IMR-90 (cell line): Measurements from ENCODE around the gene SNCA. TPM values are rescaled to one million over a fixed set of nuclear protein-coding genes. Genes with fewer than 3 reads are reported as not detected.

ENCODE experiments used
- ATAC-seq: fragments of 200-7000 bp; cut with Tn5 transposase; 2 replicates; pipeline ENCODE4 v1.9.1; 2020; ENCODE audit warnings: low read depth, mild to moderate bottlenecking, moderate library complexity
- BruUV-seq: library from RNA; stranded (reverse); fragments of 400-500 nt; replicated peaks from 2 replicates; lab custom pipeline; 2021; lab: Mats Ljungman, UMichigan
- CTCF ChIA-PET: fragments of 300-600 bp; formaldehyde crosslinking; extraction: SDS; loops from one replicate; lab custom pipeline; 2021; ENCODE audit warnings: antibody characterized with exemption; lab: Yijun Ruan, JAX
- POLR2A ChIA-PET: fragments of 300-600 bp; sonication (Branson Sonifier 250); formaldehyde crosslinking; loops from one replicate; lab custom pipeline; 2022; ENCODE audit warnings: antibody characterized with exemption; ENCODE audit not compliant: unreplicated experiment; lab: Charles Lee
- DNase-seq: peaks from one replicate; pipeline ENCODE4 v3.0.0; 2013
- H2AFZ ChIP-seq: replicated peaks from 2 replicates; pipeline ENCODE3; 2013; ENCODE audit warnings: low read length, mild to moderate bottlenecking; ENCODE audit not compliant: poor library complexity
- H2AK5ac ChIP-seq: 2 replicates; pipeline ENCODE4 v1.6.1; 2013; ENCODE audit warnings: low read depth, low read length, inconsistent platforms
- H2AK9ac ChIP-seq: replicated peaks from 2 replicates; pipeline ENCODE3; 2013; ENCODE audit warnings: mild to moderate bottlenecking, low read depth, low read length, moderate library complexity; ENCODE audit not compliant: poor library complexity
- H2BK120ac ChIP-seq: 2 replicates; pipeline ENCODE4 v1.6.1; 2013; ENCODE audit warnings: low read depth, low read length, inconsistent platforms
- H2BK15ac ChIP-seq: 3 replicates; pipeline ENCODE4 v1.6.1; 2013; ENCODE audit warnings: low read depth, low read length, inconsistent platforms
- H2BK20ac ChIP-seq: 2 replicates; pipeline ENCODE4 v1.6.1; 2013; ENCODE audit warnings: low read depth, mild to moderate bottlenecking, inconsistent platforms, low read length, moderate library complexity
- H2BK5ac ChIP-seq: 2 replicates; pipeline ENCODE4 v1.6.1; 2013; ENCODE audit warnings: mild to moderate bottlenecking, low read depth, low read length, inconsistent platforms; ENCODE audit not compliant: poor library complexity, severe bottlenecking
- H3K14ac ChIP-seq: replicated peaks from 2 replicates; pipeline ENCODE4 v1.6.1; 2013; ENCODE audit warnings: low read depth, low read length, inconsistent platforms
- H3K18ac ChIP-seq: 2 replicates; pipeline ENCODE4 v1.6.1; 2013; ENCODE audit warnings: low read depth, low read length, control low read depth
- H3K23ac ChIP-seq: 2 replicates; pipeline ENCODE4 v1.6.1; 2013; ENCODE audit warnings: low read depth, low read length, inconsistent platforms
- H3K27ac ChIP-seq: 2 replicates; pipeline ENCODE4 v1.5.1; 2013; ENCODE audit warnings: mild to moderate bottlenecking, control low read depth, low read length; ENCODE audit not compliant: insufficient read depth
- H3K27me3 ChIP-seq: 2 replicates; pipeline ENCODE4 v1.6.1; 2013; ENCODE audit warnings: low read length; ENCODE audit not compliant: control insufficient read depth, insufficient read depth
- H3K36me3 ChIP-seq: 2 replicates; pipeline ENCODE4 v1.6.1; 2013; ENCODE audit warnings: low read length, mixed read lengths; ENCODE audit not compliant: control insufficient read depth, insufficient read depth
- H3K4ac ChIP-seq: 2 replicates; pipeline ENCODE4 v1.6.1; 2013; ENCODE audit warnings: low read depth, low read length, inconsistent platforms
- H3K4me1 ChIP-seq: 2 replicates; pipeline ENCODE4 v1.6.1; 2013; ENCODE audit warnings: low read length, mixed read lengths; ENCODE audit not compliant: control insufficient read depth, insufficient read depth
- H3K4me2 ChIP-seq: 2 replicates; pipeline ENCODE4 v1.6.1; 2013; ENCODE audit warnings: low read depth, mild to moderate bottlenecking, control low read depth, low read length, moderate library complexity
- H3K4me3 ChIP-seq: 2 replicates; pipeline ENCODE4 v1.5.1; 2013; ENCODE audit warnings: low read depth, mild to moderate bottlenecking, control low read depth, low read length, moderate library complexity; ENCODE audit not compliant: insufficient read depth
- H3K56ac ChIP-seq: 2 replicates; pipeline ENCODE4 v1.6.1; 2013; ENCODE audit warnings: low read length, inconsistent platforms; ENCODE audit not compliant: insufficient read depth; ENCODE audit errors: extremely low read depth
- H3K79me1 ChIP-seq, 2 experiments: 2 replicates each; pipeline ENCODE4 v1.6.1; 2013; ENCODE audit warnings: low read length in 2 of 2, inconsistent platforms in 1 of 2, low read depth in 1 of 2
- H3K9ac ChIP-seq: 2 replicates; pipeline ENCODE4 v1.6.1; 2013; ENCODE audit warnings: low read depth, low read length, control low read depth
- H3K9me1 ChIP-seq: 2 replicates; pipeline ENCODE4 v1.6.1; 2013; ENCODE audit warnings: low read length, inconsistent platforms; ENCODE audit not compliant: insufficient read depth
- H3K9me3 ChIP-seq: 2 replicates; pipeline ENCODE4 v1.6.1; 2013; ENCODE audit warnings: low read length; ENCODE audit not compliant: control insufficient read depth, insufficient read depth
- H4K20me1 ChIP-seq: 2 replicates; pipeline ENCODE4 v1.6.1; 2013; ENCODE audit warnings: low read length, inconsistent platforms; ENCODE audit not compliant: insufficient read depth
- H4K5ac ChIP-seq: 2 replicates; pipeline ENCODE4 v1.6.1; 2013; ENCODE audit warnings: mild to moderate bottlenecking, low read depth, low read length, control low read depth
- H4K8ac ChIP-seq, 2 experiments: 2 replicates each; pipeline ENCODE4 v1.6.1; 2013; ENCODE audit warnings: low read depth in 2 of 2, low read length in 2 of 2, control low read depth in 1 of 2, inconsistent platforms in 1 of 2
- H4K91ac ChIP-seq: 2 replicates; pipeline ENCODE4 v1.6.1; 2013; ENCODE audit warnings: low read depth, low read length, inconsistent platforms; ENCODE audit not compliant: insufficient read depth
- BHLHE40 ChIP-seq: fragments of 150-350 bp; IDR thresholded peaks from 2 replicates; pipeline ENCODE4 v1.6.1; 2016; ENCODE audit warnings: mild to moderate bottlenecking, low read depth, low read length
- CEBPB ChIP-seq: IDR thresholded peaks from 2 replicates; pipeline ENCODE4 v1.6.1; 2012; ENCODE audit warnings: low read depth, low read length, improper control_type of control experiment
- CHD1 ChIP-seq: IDR thresholded peaks from 2 replicates; pipeline ENCODE4 v1.6.1; 2012; ENCODE audit warnings: low read depth, low read length, improper control_type of control experiment
- CTCF ChIP-seq: conservative IDR thresholded peaks from 2 replicates; pipeline ENCODE4 v1.5.1; 2012; ENCODE audit warnings: mild to moderate bottlenecking, low read depth, low read length, improper control_type of control experiment
- FOS ChIP-seq: fragments of 150-350 bp; IDR thresholded peaks from 2 replicates; pipeline ENCODE4 v1.6.1; 2016; ENCODE audit warnings: low read depth, low read length
- MAFK ChIP-seq: IDR thresholded peaks from 2 replicates; pipeline ENCODE4 v1.6.1; 2012; ENCODE audit warnings: low read depth, low read length, improper control_type of control experiment
- MAZ ChIP-seq: IDR thresholded peaks from 2 replicates; pipeline ENCODE4 v1.6.1; 2012; ENCODE audit warnings: low read depth, mild to moderate bottlenecking, low read length, improper control_type of control experiment, moderate library complexity, borderline replicate concordance
- MXI1 ChIP-seq: IDR thresholded peaks from 2 replicates; pipeline ENCODE4 v1.6.1; 2012; ENCODE audit warnings: low read depth, mild to moderate bottlenecking, low read length, moderate library complexity, borderline replicate concordance
- NFE2L2 ChIP-seq: fragments of 150-350 bp; IDR thresholded peaks from 2 replicates; pipeline ENCODE4 v1.6.1; 2016; ENCODE audit warnings: low read depth, mild to moderate bottlenecking, low read length
- POLR2A ChIP-seq: IDR thresholded peaks from 2 replicates; pipeline ENCODE4 v1.6.1; 2012; ENCODE audit warnings: mild to moderate bottlenecking, low read depth, low read length
- RAD21 ChIP-seq: IDR thresholded peaks from 2 replicates; pipeline ENCODE4 v1.6.1; 2012; ENCODE audit warnings: low read length, improper control_type of control experiment
- RCOR1 ChIP-seq: IDR thresholded peaks from 2 replicates; pipeline ENCODE4 v1.6.1; 2012; ENCODE audit warnings: mild to moderate bottlenecking, low read length, improper control_type of control experiment; ENCODE audit not compliant: insufficient replicate concordance
- RFX5 ChIP-seq: IDR thresholded peaks from 2 replicates; pipeline ENCODE4 v1.8.0; 2012; ENCODE audit warnings: low read depth, mild to moderate bottlenecking, low read length, moderate library complexity
- SMC3 ChIP-seq: fragments of 150-350 bp; IDR thresholded peaks from 2 replicates; pipeline ENCODE4 v1.6.1; 2016; ENCODE audit warnings: low read depth, mild to moderate bottlenecking, antibody characterized with exemption, low read length, moderate library complexity
- WGBS, 2 experiments: methylation state at CpG; one replicate each; pipeline versions ENCODE4 v1.1.5 to v1.1.7; 2013; ENCODE audit warnings: missing lambda C conversion rate in 2 of 2; ENCODE audit not compliant: insufficient read length in 1 of 2; ENCODE audit errors: extremely low coverage in 2 of 2; 5-methylcytosine and 5-hydroxymethylcytosine counted together
- dilution Hi-C: fragments of 300-500 bp; cut with HindIII; formaldehyde crosslinking; loops from one replicate; pipeline ENCODE4 v1.14.3; 2018; ENCODE audit warnings: low sequenced_read_pairs; ENCODE audit not compliant: unreplicated experiment
- in situ Hi-C: fragments of 300-500 bp; cut with MboI; formaldehyde crosslinking; loops from 3 replicates; pipeline ENCODE4 v1.14.3; 2019; ENCODE audit warnings: low sequenced_read_pairs, inconsistent platforms, mixed read lengths
- intact Hi-C: fragments of 100-400 bp; cut with micrococcal nuclease; formaldehyde crosslinking; loops from 2 replicates; pipeline ENCODE4 v1.10.0; 2022
- polyA plus RNA-seq, 3 experiments: library from polyadenylated mRNA; depleted of rRNA; stranded (reverse); fragments of >200 nt; gene quantifications; 2 replicates each; pipeline ENCODE4 v1.2.3, GENCODE V29; 2012; ENCODE audit warnings: low replicate concordance in 1 of 3
- total RNA-seq: library from RNA; depleted of rRNA; stranded (reverse); fragments of >200 nt; gene quantifications from 2 replicates; pipeline ENCODE4 v1.2.3, GENCODE V29; 2012
- TF ChIP-seq, protein P1 (sequence below): fragments of 150-350 bp; IDR thresholded peaks from 2 replicates; pipeline ENCODE4 v1.6.1; 2017; ENCODE audit warnings: mild to moderate bottlenecking, antibody characterized with exemption, low read length, low read depth
- TF ChIP-seq, protein P2 (sequence below): fragments of 150-350 bp; IDR thresholded peaks from 2 replicates; pipeline ENCODE4 v1.6.1; 2016; ENCODE audit warnings: low read depth, mild to moderate bottlenecking, low read length, moderate library complexity, borderline replicate concordance

Gene SNCA
- total and polyA plus RNA-seq, 2 of the 4 experiments (the other 2 are of a cell fraction): 0.36 to 0.46 TPM

DNA sequence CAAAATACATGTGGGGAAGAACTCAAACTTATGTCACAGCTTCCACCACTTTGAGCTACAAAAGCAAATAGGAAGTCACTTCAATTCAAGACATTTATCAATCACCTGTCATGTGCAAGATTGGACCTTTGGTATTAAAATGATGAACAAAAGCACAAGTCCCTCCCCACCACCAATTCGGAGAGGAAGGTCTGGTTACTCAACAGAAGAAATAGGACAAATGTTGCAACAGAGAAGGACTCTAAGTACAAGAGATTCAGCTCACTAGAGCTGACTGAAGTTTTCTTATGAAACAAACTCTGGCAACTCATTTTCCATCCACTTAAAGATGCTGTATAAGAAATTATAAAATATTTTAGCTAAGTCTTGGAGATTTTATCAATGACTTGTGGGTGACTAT, 41.6 kb upstream of the SNCA start:
- H3K36me3 ChIP-seq: no peaks in the 10 kb centered on the region
- no peak overlapping the region for H2AK5ac ChIP-seq
- no peak overlapping the region for H4K5ac ChIP-seq
- no peak overlapping the region for H3K4ac ChIP-seq
- H2BK5ac ChIP-seq: no peak overlapping the region
- no peak overlapping the region for H4K8ac ChIP-seq
- no peaks in the 10 kb centered on the region for H4K20me1 ChIP-seq
- WGBS, 2 experiments: no CpG with 5 or more reads among the region's 1 CpG
- no peak overlapping the region for H3K9ac ChIP-seq
- H3K9me3 ChIP-seq: no peaks in the 10 kb centered on the region
- H3K14ac ChIP-seq: no peak overlapping the region
- ATAC-seq (no peak), DNase-seq (no peak)
- no peak overlapping the region for H2AK9ac ChIP-seq
- intact Hi-C loops: no loop called here
- TF ChIP-seq, protein P1, sequence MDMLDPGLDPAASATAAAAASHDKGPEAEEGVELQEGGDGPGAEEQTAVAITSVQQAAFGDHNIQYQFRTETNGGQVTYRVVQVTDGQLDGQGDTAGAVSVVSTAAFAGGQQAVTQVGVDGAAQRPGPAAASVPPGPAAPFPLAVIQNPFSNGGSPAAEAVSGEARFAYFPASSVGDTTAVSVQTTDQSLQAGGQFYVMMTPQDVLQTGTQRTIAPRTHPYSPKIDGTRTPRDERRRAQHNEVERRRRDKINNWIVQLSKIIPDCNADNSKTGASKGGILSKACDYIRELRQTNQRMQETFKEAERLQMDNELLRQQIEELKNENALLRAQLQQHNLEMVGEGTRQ: no peak
- TF ChIP-seq MXI1 (no peak), SMC3 (no peak), MAZ (no peak), RAD21 (no peak), RFX5 (no peak), MAFK (no peak), POLR2A (no peak), CTCF (no peak), BHLHE40 (no peak), RCOR1 (no peak), CHD1 (no peak), FOS (no peak), NFE2L2 (no peak), CEBPB (no peak)
- TF ChIP-seq, protein P2, sequence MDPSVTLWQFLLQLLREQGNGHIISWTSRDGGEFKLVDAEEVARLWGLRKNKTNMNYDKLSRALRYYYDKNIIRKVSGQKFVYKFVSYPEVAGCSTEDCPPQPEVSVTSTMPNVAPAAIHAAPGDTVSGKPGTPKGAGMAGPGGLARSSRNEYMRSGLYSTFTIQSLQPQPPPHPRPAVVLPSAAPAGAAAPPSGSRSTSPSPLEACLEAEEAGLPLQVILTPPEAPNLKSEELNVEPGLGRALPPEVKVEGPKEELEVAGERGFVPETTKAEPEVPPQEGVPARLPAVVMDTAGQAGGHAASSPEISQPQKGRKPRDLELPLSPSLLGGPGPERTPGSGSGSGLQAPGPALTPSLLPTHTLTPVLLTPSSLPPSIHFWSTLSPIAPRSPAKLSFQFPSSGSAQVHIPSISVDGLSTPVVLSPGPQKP: no peak
- H3K56ac ChIP-seq: no peak overlapping the region
- dilution Hi-C loops: no loop called here
- in situ Hi-C loops: loop anchor here (10.0 kb wide), 1 partner anchor 214 kb away; no protein-coding TSS in a partner anchor
- H2BK120ac ChIP-seq: no peak overlapping the region
- H3K27ac ChIP-seq: no peak overlapping the region
- H4K91ac ChIP-seq: no peak overlapping the region
- H2AFZ ChIP-seq: no peak overlapping the region
- H3K79me1 ChIP-seq: no peaks in the 10 kb centered on the region
- H3K9me1 ChIP-seq: no peaks in the 10 kb centered on the region
- no peak overlapping the region for H3K4me3 ChIP-seq
- no peak overlapping the region for H3K23ac ChIP-seq
- ChIA-PET CTCF (interaction anchor here (0.9 to 2.8 kb wide), 3 partner anchors 10 to 237 kb away, joined by 3 to 6 read pairs (median 5); no protein-coding TSS in a partner anchor), POLR2A (no interaction called here)
- H3K4me1 ChIP-seq: no peaks in the 10 kb centered on the region
- no peak overlapping the region for H3K4me2 ChIP-seq
- H3K18ac ChIP-seq: no peak overlapping the region
- no peak overlapping the region for H2BK15ac ChIP-seq
- H2BK20ac ChIP-seq: no peak overlapping the region
- H3K27me3 ChIP-seq: no peaks in the 10 kb centered on the region
- no TSS peak for BruUV-seq
